Lower lobe of right lung (tissue), 2 donors: ENCODE results near the gene SLBP. TPM values are rescaled to one million over a fixed set of nuclear protein-coding genes. Genes with fewer than 3 reads are reported as not detected.
"Not testable (repeated sequence)": the region's sequence is repeated elsewhere in the genome, so short reads cannot be mapped to it uniquely, and the experiment has no call there.

Source experiments
- ATAC-seq, 2 donors: fragments of 200-7000 bp; cut with Tn5 transposase; one replicate each; pipeline ENCODE4 v1.9.1; 2020 to 2022; ENCODE audit warnings: mild to moderate bottlenecking in 2 of 2, moderate library complexity in 2 of 2
- DNase-seq: peaks from one replicate; pipeline ENCODE4 v3.0.0-alpha.2; 2020
- H3K27ac ChIP-seq: fragments of 200-600 bp; one replicate; pipeline ENCODE4 v1.8.0; 2022
- H3K27me3 ChIP-seq: fragments of 200-600 bp; one replicate; pipeline ENCODE4 v1.8.0; 2022; ENCODE audit warnings: low read depth
- H3K36me3 ChIP-seq: fragments of 200-600 bp; one replicate; pipeline ENCODE4 v1.8.0; 2022; ENCODE audit warnings: mild to moderate bottlenecking
- H3K4me1 ChIP-seq: fragments of 200-600 bp; one replicate; pipeline ENCODE4 v1.8.0; 2022
- H3K4me3 ChIP-seq: fragments of 200-600 bp; one replicate; pipeline ENCODE4 v1.8.0; 2022; ENCODE audit warnings: mild to moderate bottlenecking
- H3K9me3 ChIP-seq: fragments of 200-600 bp; one replicate; pipeline ENCODE4 v1.8.0; 2022
- CTCF ChIP-seq: fragments of 200-600 bp; IDR thresholded peaks from one replicate; pipeline ENCODE4 v1.8.0; 2022; ENCODE audit warnings: antibody characterized with exemption, mild to moderate bottlenecking
- intact Hi-C: fragments of 100-400 bp; cut with DNase I; formaldehyde crosslinking; loops from one replicate; pipeline ENCODE4 v1.11.0; 2022
- total RNA-seq: library from RNA; stranded (reverse); fragmentation: NEBNext Ultra II Directional; extraction: Animal tissue kit (Norgen Biotek cat#: 25700); gene quantifications from one replicate; pipeline ENCODE4 v1.2.1, GENCODE V29; 2021
- donor health status: DM: no; HTN: yes; CAD: no; lungs with severe emphysema.

Gene SLBP
- total RNA-seq, 1 donor from 2014 or later = 31.6 TPM

- ATAC-seq = no peak
- Histone ChIP-seq H3K27me3 (no peaks in the 10 kb centered on the region), H3K4me3 (no peak overlapping the region), H3K4me1 (no peaks in the 10 kb centered on the region), H3K9me3 (no peaks in the 10 kb centered on the region), H3K27ac (no peak overlapping the region), H3K36me3 (no peaks in the 10 kb centered on the region)
- intact Hi-C loops = no loop called here
- no peak for TF ChIP-seq CTCF
- no peak for DNase-seq
Observed at GRCh38 chr4:1675136-1675801, 36.9 kb downstream of the SLBP start.

GRCh38 chr4:1674682-1675081, 37.4 kb downstream of the SLBP start:
- Histone ChIP-seq H3K27me3 (no peaks in the 10 kb centered on the region), H3K27ac (no peak overlapping the region), H3K36me3 (no peaks in the 10 kb centered on the region), H3K4me1 (no peaks in the 10 kb centered on the region), H3K9me3 (no peaks in the 10 kb centered on the region), H3K4me3 (no peak overlapping the region)
- intact Hi-C loops = no loop called here
- TF ChIP-seq CTCF = no peak
- no peak for ATAC-seq
- no peak for DNase-seq

- Histone ChIP-seq H3K4me3 (no peak overlapping the region), H3K9me3 (no peaks in the 10 kb centered on the region), H3K4me1 (no peaks in the 10 kb centered on the region), H3K36me3 (no peaks in the 10 kb centered on the region), H3K27me3 (no peaks in the 10 kb centered on the region), H3K27ac (no peak overlapping the region)
- intact Hi-C loops = no loop called here
- TF ChIP-seq CTCF = no peak
- DNase-seq (no peak), ATAC-seq (no peak)
Observed at GRCh38 chr4:1673671-1674070, 38.4 kb downstream of the SLBP start.

GRCh38 chr4:1671011-1671410, 41.1 kb downstream of the SLBP start:
- DNase-seq, H3K4me3 ChIP-seq, intact Hi-C loops, H3K27me3 ChIP-seq, H3K4me1 ChIP-seq, H3K27ac ChIP-seq, ATAC-seq, H3K9me3 ChIP-seq, H3K36me3 ChIP-seq: not testable (repeated sequence)

GRCh38 chr4:1670279-1670678, 41.8 kb downstream of the SLBP start:
- Histone ChIP-seq H3K9me3 (no peaks in the 10 kb centered on the region), H3K4me1 (no peaks in the 10 kb centered on the region), H3K27ac (no peak overlapping the region), H3K36me3 (no peaks in the 10 kb centered on the region), H3K27me3 (no peaks in the 10 kb centered on the region), H3K4me3 (no peak overlapping the region)
- TF ChIP-seq CTCF = no peak
- DNase-seq = no peak
- ATAC-seq = no peak
- intact Hi-C loops = no loop called here

- H3K4me3 ChIP-seq = no peak overlapping the region
- no peak for ATAC-seq
- no peaks in the 10 kb centered on the region for H3K27me3 ChIP-seq
- no peaks in the 10 kb centered on the region for H3K36me3 ChIP-seq
- no peaks in the 10 kb centered on the region for H3K9me3 ChIP-seq
- DNase-seq = no peak
- no peak overlapping the region for H3K27ac ChIP-seq
- no peak for TF ChIP-seq CTCF
- no peaks in the 10 kb centered on the region for H3K4me1 ChIP-seq
- intact Hi-C loops = no loop called here
Observed at GRCh38 chr4:1669850-1670249, 42.3 kb downstream of the SLBP start.
